HG03064 (cell line): ENCODE results near the gene PTBP1.

Experiments
- ATAC-seq: cut with Tn5 transposase; IDR thresholded peaks from one replicate; pipeline ENCODE4 v1.9.1; 2021; ENCODE audit warnings: low read depth; ENCODE audit not compliant: unreplicated experiment

Gene PTBP1

DNA sequence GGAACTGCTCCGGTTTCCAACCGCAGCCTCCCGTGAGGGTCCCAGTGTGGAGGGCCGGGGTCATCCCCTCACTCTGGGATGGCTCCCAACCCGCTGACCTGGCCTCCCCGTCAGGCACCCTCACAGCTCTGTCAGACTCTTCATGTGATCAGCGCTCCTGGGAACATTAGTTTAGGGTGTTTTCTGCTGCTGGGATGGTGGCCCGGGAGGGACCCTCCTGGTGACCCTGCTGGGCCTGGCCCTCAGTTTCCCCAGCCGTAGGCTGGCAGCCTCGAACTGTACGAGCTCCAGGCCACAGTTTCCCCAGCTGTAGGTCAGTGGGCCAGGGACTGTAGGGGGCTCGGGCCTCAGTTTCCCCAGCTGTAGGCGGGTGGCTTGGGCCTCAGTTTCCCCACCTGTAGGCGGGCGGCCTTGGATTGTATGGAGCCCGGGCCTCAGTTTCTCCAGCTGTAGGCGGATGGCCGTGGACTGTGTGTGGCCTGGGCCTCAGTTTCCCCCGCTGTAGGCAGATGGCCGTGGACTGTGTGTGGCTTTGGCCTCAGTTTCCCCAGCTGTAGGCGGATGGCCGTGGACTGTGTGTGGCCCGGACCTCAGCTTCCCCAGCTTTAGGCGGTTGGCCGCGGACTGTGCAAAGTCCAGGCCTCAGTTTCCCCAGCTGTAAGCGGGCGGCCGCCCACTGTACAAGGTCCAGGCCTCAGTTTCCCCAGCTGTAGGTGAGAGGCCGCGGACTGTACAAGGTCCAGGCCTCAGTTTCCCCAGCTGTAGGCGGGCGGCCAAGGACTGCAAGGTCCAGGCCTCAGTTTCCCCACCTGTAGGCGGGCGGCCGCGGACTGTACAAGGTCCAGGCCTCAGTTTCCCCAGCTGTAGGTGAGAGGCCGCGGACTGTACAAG lies 1.3 kb upstream of the PTBP1 start:
- no peak for ATAC-seq

DNA sequence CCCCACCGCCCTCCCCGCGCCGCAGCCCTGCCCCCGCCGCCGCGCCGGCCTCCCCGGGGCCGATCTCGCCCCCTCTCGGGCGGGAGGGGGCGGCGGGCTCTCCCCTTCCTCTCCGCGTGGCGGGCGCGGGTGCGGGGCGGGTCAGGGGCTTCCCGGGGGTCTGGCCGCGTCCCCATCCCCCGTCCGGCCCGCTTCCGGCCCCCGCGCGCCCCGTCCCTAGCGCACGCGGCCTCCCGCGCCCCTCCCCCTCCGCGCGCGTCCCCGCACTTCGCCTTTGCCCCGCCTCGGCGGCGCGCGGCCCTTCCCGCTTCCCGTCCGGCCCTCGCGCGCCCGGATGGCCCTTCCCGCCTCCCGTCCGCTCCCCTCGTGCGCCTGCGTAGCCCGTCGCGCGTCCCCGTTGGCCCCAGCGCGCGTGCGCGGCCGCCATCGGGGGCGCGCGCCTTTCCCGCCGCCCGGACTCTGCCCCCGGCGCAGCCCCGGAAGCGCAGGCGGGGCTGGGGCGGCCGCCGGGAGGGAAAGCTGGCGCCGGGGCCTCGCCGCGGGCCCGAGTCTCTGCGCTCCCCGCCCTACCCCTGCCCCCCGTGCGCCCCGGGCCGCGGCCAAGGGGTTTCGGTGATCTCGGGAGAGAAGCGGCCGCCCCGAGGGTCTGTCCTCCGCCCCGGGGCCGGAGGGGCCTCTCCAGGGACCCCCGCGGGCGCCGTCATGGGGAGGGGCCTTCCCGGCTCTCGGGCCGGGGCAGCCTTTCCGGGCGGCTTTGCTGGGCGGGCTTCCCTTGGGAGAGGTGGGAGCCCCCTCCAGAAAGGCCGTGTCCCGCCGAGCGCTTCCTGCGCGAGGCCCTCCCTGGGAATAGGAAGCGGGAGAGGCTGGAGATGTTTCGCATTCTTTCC lies 519 bp downstream of the PTBP1 start:
- peak; percentile 46 for ATAC-seq

DNA sequence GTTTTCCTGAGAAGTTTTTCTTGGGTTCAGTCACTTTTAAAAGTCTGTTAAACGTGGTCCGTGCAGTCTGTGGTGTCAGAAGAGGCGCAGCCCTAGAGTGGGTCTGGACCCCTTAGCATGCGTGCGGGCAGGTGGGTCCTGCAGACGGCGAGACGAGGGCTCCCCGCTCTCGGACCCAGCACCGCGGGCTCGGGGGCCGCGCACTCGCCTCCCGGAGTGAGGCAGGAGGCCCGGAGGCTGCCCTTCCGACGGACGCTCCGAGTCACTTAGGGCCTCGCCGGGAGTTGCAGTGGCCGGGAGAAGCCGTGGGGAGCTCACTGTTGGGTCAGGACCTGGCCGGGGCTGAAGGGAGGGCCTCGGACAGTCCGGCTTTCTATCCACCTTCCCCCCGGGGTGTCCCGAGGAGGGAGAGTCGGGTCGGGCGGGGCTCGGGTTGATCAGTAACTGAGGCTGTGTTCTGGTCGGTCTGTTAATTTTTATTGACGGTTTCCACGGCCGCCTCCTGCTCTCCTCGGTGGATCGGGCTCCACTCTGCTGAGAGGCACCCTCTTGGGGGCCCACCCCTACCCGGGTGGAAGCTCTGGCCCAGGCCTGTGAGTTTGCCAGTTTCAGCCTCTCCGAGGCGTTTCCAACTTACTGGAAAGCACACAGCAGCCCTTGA lies 1.3 kb downstream of the PTBP1 start:
- no peak for ATAC-seq

DNA sequence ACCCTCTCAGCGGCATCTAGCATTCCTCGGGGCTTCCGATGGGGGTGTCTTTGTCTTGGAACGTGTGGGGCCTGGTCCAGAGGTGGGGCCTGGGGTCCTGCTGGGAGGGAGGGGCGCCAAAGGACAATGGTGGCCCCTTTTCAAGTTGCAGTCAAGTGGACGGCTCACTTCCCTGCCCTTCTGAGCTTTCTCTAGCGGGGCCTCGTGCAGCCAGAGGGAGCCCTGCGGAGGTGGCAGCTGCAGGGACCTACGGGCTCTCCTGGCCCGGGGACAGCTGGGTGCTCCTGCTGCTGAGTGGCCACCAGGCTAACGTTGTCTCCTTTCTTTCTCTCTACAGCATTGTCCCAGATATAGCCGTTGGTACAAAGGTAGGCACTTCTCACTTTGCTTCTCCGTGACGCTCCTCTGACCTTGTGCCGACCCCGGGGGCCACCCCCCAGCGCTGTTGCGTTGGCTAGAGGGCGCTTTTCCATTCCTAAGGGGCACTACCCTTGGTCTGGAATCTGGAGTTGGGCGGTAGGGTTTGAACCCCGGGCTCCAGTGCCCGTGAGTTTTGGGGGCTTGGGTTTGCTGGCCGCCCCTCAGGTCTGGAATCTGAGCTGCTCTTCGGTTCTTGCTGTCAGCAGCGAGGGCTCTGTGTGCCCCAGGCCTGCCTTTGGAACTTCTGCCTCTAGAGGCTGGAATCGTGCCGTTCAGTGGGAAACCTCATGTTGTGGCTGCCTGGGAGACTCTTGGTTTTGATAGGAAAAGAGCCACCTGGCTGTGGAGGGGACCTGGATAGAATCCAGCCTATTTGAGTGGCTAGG lies 2.0 kb downstream of the PTBP1 start:
- no peak for ATAC-seq

DNA sequence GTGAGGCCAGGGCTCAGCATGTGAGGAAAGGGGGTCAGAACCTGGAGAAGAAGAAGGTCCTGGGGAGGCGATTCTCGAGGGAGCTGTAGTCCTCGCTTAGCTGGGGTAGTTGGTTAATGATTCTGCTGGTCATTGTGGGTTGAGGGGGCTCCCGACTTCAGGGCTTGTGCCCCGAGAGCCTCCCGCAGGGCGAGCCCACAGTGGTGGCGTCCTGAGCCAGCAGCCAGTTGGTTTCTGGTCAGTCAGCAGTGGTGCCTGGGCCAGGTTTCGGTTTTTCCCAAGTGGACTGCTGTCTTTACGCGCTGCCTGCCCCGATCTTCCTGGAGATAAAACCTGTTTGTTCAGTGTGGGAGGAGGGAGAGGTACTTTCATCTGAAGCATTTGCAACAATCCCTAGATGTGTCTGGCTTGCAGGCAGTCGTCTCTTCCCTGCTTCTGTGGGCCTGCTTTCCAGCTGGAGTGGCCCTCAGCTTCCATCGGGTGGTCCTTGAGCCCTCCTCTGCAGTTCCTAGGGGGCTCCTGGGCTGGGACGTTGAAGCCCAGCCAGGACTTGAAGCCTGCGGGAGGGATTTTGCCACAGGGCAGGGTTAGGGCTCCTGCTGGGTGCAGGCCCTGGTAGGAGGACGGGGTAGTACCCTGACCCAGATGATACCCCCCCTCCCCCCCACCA lies 3.2 kb downstream of the PTBP1 start:
- no peak for ATAC-seq

DNA sequence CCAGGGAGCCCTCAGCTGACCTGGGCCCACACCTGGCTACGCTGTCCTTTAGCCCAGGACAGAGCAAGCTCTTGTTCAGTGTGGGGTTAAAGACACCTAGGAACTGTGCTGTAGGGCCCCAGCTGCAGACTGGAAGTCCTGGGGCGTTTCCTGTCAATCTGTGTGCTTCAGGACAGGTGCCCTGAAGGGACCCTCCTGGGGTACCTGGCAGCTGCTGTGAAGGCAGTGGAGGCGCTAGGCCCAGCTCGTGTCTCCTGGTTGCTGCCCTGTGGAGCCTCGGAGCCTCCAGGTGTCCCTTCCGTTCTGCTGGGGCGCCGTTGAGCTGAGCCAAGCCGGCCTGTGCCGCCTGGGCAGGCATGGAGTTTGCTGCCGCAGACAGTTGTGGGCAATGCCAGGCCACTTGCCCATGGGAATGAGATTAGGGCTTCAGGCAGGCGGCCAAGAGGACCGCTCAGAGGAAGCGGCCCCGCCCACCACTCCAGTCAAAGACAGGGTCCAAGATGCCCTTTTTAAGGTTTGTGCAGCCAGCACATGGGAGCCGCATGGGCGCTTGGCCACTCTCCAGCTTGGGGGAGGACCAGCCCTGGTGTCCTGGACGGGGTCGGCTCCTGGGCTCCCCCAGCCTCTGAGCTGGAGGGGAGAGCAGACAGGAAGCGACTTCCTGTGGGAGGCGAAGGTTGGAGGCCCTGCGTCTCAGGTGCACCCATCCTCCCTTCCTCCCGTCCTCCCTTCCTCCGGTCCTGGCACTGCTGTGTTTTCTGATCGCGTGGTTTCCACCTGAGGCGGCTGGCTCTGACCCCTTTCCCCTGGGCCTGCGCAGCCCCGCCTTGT lies 4.0 kb downstream of the PTBP1 start:
- ATAC-seq = no peak

DNA sequence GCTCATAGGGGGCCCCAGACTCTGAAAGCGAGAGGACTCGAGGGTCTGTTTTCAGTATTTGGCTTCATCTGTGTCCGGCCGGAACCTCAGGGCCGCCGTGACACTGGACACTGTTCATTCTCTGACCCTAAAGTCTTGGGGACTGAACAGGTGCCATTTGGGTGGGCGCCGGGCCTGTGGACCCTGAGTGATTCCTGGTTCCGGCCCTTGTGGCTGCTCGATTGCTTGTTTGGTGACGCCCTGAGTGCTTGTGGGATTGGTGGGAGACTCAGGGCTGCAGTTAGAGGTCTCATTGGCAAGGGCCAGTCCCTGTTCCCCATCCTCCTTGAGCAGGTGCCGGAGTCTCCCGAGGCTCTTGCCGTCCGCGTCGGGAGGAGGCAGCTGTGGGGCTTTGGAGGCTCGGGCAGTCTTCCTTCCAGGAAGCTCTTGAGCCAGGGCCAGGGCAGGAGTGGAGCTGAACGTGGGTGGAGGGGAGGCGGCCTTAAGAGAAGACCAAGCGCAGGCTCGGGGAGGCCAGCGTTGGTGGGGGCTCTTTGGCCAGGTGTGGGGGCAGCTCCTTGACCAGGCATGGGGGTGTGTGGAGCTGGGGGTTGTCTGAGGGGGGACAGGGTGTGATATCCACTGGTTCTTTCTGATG lies 4.7 kb downstream of the PTBP1 start:
- ATAC-seq = no peak

DNA sequence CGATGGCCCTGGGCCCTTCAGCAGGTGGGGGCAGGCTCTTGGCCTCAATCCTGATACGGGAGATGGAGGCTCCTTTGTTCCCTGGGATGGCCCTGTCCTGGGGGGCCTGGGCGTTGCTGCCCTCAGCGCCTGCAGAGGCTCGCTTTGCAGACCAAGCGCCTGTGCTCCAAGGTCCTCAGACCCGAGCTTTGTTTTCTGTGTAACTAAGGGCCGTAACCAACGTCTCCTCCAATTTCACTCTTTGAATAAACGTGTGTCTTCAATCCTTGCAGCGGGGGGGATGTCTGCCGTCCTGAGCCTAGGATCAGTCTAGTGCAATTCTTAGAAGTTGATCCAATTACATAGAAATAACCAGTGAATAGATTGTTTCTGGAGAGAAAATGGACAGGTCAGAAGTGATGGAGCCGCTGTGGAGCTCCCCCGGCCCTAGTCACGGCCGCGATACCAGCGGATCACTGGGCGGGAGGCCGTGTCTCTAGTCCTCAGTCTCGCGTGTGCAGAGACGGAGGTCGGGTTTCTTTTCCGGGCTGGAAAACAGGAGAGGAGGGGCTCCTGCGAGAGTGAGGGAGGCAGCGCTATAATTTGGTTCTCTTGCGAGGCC lies 5.3 kb downstream of the PTBP1 start:
- no peak for ATAC-seq

DNA sequence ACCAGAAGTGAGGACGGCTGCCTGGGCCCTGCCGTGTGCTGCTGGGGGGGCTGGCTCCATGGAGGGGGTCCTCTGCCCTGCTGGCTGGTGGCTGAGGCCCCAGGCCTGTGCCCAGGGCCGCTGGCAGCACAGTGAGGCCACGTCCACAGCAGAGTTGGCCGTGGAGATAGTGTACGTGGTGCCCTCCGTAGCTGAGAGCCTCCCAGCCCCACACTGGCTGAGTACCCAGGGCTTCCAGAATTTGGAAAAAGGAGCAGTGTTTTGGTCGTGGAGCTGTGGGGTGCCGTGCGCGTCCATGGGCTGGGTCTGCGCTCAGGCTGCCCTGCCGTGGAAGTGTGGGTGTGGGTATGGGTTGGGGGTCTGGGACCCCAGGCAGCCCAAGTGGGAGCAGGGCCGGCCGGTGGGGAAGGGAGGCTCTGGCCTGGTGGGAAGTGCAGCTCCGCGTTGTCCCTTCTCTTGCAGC lies 5.9 kb downstream of the PTBP1 start:
- no peak for ATAC-seq

DNA sequence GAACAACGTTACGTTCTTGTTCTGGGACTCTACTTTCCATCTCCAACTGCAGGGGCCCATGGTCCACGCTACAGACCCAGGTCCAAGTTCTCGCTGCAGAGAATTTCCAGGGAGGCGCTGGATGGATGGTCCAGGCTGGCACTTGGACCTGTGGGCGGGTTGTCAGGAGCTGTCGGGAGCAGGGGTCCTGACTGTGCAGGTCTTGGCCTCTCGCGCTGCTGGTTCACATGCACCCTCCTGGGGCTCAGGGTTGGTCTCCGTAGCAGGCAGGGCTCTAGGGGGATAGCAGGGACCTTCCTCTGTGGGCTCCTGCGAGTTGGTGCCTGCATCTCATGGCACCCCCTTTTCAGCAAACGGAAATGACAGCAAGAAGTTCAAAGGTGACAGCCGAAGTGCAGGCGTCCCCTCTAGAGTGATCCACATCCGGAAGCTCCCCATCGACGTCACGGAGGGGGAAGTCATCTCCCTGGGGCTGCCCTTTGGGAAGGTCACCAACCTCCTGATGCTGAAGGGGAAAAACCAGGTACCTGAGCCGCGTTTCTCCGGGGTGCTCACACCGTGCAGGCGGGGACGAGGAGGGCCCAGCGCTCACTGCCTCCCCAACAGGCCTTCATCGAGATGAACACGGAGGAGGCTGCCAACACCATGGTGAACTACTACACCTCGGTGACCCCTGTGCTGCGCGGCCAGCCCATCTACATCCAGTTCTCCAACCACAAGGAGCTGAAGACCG lies 6.6 kb downstream of the PTBP1 start:
- no peak for ATAC-seq

DNA sequence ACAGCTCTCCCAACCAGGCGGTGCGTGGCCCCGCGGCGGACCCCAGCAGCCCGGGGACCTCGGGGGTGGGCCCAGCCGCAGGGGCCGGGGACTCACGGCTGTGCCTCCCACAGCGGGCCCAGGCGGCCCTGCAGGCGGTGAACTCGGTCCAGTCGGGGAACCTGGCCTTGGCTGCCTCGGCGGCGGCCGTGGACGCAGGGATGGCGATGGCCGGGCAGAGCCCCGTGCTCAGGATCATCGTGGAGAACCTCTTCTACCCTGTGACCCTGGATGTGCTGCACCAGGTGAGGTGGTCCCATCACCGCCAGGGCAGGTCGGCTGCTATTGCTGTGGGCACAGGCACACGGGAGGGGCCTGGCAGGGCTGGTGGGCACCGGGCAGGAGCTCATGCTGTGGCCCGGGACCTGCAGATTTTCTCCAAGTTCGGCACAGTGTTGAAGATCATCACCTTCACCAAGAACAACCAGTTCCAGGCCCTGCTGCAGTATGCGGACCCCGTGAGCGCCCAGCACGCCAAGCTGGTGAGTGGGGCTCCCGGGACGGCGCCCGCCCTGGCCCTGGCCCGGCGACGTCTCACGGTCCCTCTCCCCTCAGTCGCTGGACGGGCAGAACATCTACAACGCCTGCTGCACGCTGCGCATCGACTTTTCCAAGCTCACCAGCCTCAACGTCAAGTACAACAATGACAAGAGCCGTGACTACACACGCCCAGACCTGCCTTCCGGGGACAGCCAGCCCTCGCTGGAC lies 7.3 kb downstream of the PTBP1 start:
- ATAC-seq = no peak

DNA sequence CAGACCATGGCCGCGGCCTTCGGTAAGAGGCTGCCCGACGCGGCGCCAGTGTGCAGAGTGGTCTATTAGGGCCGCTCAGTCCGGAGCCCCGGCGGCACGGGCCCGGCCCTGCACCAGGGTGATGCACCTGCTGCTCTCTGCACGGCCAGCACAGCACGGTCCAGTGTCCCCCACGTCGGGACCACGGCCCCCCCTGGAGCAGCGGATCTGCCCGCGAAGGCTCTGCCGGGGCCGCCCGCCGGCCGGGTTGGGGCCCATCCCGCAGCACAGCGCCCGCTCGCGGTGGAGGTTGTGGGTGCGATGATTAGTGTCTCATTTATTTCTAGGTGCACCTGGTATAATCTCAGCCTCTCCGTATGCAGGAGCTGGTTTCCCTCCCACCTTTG lies 7.9 kb downstream of the PTBP1 start:
- ATAC-seq = no peak

DNA sequence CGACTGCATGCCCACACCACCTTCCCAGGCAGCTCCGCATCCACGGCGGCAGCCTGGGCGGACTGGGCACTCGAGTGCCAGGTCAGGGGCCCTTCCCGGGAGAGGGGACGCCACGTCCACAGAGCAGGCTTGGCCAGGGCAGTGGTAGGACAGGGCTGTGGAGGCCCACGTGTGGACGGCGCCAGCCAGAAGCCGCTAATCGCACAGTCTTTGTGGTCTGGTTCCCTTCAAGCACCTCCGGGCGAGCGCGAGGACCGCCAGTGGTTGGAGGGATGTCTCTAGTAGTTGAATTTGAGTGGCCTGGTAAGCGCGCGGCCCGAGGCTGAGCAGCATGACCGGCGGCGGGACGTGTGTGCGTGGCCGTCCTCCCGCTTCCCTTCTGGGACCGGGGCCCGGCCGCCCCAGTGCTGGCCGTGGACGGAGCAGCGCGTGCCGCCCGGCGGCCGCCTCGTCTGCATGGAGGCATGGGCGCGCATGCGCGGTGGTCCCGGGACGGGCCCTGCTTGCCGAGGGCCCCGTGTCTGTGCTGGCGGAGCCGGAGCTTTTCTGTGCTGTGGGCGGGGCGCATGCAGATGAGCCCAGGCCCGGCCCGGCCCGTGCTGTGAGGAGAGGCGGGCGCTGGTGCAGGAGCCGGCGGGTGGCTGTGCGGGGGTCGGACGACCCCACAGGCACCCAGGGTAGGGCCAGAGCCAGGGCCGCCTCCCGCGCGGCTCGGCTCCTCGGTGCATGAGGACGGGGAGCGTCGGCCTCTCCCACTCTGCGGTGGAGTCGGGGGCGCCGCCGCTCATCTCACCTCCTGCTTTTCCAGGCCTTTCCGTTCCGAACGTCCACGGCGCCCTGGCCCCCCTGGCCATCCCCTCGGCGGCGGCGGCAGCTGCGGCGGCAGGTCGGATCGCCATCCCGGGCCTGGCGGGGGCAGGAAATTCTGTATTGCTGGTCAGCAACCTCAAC lies 8.6 kb downstream of the PTBP1 start:
- no peak for ATAC-seq

DNA sequence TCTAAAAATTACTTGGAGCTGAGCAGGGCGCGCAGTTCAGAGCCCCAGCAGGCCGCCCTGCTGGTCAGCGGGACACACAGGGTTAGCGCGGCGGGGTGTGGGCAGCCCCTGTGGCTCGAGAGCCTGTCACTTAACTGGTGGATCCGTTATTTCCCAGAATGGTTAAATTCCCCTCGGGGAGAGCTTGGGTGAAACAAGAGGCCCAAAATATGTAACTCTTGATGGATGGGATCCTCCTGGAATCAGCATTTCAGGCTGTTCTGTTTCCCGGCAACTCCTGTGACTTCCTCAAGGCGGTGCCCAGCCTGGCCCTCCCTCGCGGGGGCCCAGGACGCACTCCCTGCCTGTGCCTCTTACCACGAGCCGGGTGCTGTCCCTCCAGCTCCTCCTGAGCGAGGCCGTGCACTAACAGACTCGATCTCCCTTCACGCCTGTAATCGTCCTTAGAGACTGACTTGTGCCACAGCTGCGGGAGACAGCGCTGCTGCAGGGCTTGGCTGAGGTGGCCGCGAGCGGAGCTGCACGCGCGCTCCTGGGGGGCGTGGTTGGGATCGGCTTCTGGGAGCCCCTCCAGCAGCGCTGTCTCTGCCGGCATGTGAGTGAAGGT lies 9.7 kb downstream of the PTBP1 start:
- ATAC-seq = no peak
